Smooth muscle cell (in vitro differentiated cells): ENCODE data around the gene SLC37A2. TPM values are rescaled to one million over a fixed set of nuclear protein-coding genes. Genes with fewer than 3 reads are reported as not detected.

Experiments
- DNase-seq: peaks from one replicate; lab custom pipeline; 2025; ENCODE audit not compliant: unreplicated experiment; lab: John Stamatoyannopoulos, UW
- H2AFZ ChIP-seq: fragments of 200-600 bp; sonication (generic); 2 replicates; pipeline ENCODE4 v1.6.0; 2016; ENCODE audit warnings: antibody characterized with exemption, low read depth, mild to moderate bottlenecking
- H3F3A ChIP-seq: fragments of 200-600 bp; sonication (generic); 2 replicates; pipeline ENCODE4 v1.6.0; 2017; ENCODE audit warnings: antibody characterized with exemption, low read depth
- H3K27ac ChIP-seq: fragments of 200-600 bp; sonication (generic); 2 replicates; pipeline ENCODE4 v1.5.1; 2016; ENCODE audit warnings: low read depth, mild to moderate bottlenecking
- H3K27me3 ChIP-seq: fragments of 200-600 bp; sonication (generic); 2 replicates; pipeline ENCODE4 v1.6.1; 2016; ENCODE audit warnings: low read depth, mild to moderate bottlenecking
- H3K36me3 ChIP-seq: fragments of 200-600 bp; sonication (generic); 2 replicates; pipeline ENCODE4 v1.5.1; 2016; ENCODE audit warnings: low read depth
- H3K4me1 ChIP-seq: fragments of 200-600 bp; sonication (generic); 2 replicates; pipeline ENCODE4 v1.5.1; 2016; ENCODE audit warnings: low read depth
- H3K4me2 ChIP-seq: fragments of 200-600 bp; sonication (generic); 2 replicates; pipeline ENCODE4 v1.6.0; 2016; ENCODE audit warnings: mild to moderate bottlenecking
- H3K4me3 ChIP-seq: fragments of 200-600 bp; sonication (generic); 2 replicates; pipeline ENCODE4 v1.5.1; 2016; ENCODE audit warnings: mild to moderate bottlenecking
- H3K79me2 ChIP-seq: fragments of 200-600 bp; sonication (generic); 2 replicates; pipeline ENCODE4 v1.6.0; 2016; ENCODE audit warnings: low read depth, mild to moderate bottlenecking
- H3K9ac ChIP-seq: fragments of 200-600 bp; sonication (generic); 2 replicates; pipeline ENCODE4 v1.6.0; 2016; ENCODE audit warnings: low read depth
- H3K9me3 ChIP-seq: fragments of 200-600 bp; sonication (generic); replicated peaks from 2 replicates; pipeline ENCODE4 v1.5.1; 2016; ENCODE audit warnings: low read depth
- H4K20me1 ChIP-seq: fragments of 200-600 bp; sonication (generic); 2 replicates; pipeline ENCODE4 v1.6.0; 2016; ENCODE audit warnings: low read depth
- WGBS: methylation state at CpG from one replicate; pipeline ENCODE4 v1.1.7; 2016; ENCODE audit warnings: low lambda C conversion rate; 5-methylcytosine and 5-hydroxymethylcytosine counted together
- polyA plus RNA-seq: library from polyadenylated mRNA; unstranded; fragments of >200 nt; fragmentation: Nextera tagmentation; extraction: Ambion mirVana; gene quantifications from 2 replicates; pipeline ENCODE4 v1.2.1, GENCODE V29; 2016
- total RNA-seq: library from RNA; depleted of rRNA; stranded (reverse); fragments of >200 nt; gene quantifications from 2 replicates; pipeline ENCODE4 v1.2.3, GENCODE V29; 2014
- TF ChIP-seq, protein P1 (sequence below): fragments of 200-600 bp; sonication (generic); IDR thresholded peaks from 2 replicates; pipeline ENCODE4 v1.5.1; 2017; ENCODE audit warnings: borderline replicate concordance, mild to moderate bottlenecking, antibody characterized with exemption; ENCODE audit not compliant: insufficient read depth, poor library complexity, severe bottlenecking

Gene SLC37A2
- total and polyA plus RNA-seq, 2 experiments from 2014 or later = 0.69 to 5.3 TPM

DNA sequence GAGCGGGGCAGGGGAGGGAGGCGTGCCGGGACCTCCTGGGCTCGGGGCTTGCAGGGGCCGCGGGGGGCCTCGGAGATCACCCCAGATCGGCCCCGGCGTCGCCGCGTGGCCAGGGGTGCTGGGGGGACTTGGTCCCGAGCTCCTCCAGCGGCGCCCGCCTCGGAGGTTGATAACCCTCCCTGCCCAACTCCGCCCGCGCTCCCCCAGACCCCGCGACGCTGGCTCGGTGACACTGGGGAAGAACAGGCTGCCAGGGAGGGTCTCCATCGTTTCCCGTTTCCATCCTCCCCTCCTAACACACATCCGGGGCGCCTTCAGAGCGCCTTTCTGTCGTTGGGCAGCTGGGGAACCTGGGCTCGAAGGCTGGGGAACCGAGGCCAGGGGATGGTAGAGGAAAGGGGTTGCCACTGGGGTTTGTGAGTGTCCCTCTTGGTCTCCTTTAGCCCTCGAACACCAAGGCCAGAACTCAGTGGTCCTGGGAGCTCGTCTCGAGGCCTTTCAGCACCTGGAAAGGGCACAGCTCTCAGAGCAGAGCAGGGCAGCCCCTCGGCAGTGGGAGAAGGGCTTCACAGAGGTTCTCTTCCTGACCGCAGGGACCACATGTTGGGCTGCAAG is 431 bp downstream of the SLC37A2 start:
- 3% methylated on average over 36 of the region's 38 CpGs for WGBS
- Histone ChIP-seq H3K9ac (peak overlapping the region; percentile 47), H3K27ac (no peak overlapping the region), H2AFZ (peak overlapping the region; percentile 93), H3K36me3 (no peaks in the 10 kb centered on the region), H3K4me1 (no peaks in the 10 kb centered on the region), H3K27me3 (peaks cover 56% of the 10 kb centered on the region), H3F3A (no peaks in the 10 kb centered on the region), H3K79me2 (no peaks in the 10 kb centered on the region), H3K4me3 (peak overlapping the region; percentile 74), H4K20me1 (no peaks in the 10 kb centered on the region), H3K9me3 (no peaks in the 10 kb centered on the region), H3K4me2 (peak overlapping the region; percentile 93)
- TF ChIP-seq, protein P1, sequence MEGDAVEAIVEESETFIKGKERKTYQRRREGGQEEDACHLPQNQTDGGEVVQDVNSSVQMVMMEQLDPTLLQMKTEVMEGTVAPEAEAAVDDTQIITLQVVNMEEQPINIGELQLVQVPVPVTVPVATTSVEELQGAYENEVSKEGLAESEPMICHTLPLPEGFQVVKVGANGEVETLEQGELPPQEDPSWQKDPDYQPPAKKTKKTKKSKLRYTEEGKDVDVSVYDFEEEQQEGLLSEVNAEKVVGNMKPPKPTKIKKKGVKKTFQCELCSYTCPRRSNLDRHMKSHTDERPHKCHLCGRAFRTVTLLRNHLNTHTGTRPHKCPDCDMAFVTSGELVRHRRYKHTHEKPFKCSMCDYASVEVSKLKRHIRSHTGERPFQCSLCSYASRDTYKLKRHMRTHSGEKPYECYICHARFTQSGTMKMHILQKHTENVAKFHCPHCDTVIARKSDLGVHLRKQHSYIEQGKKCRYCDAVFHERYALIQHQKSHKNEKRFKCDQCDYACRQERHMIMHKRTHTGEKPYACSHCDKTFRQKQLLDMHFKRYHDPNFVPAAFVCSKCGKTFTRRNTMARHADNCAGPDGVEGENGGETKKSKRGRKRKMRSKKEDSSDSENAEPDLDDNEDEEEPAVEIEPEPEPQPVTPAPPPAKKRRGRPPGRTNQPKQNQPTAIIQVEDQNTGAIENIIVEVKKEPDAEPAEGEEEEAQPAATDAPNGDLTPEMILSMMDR = no peak
- no peak for DNase-seq

DNA sequence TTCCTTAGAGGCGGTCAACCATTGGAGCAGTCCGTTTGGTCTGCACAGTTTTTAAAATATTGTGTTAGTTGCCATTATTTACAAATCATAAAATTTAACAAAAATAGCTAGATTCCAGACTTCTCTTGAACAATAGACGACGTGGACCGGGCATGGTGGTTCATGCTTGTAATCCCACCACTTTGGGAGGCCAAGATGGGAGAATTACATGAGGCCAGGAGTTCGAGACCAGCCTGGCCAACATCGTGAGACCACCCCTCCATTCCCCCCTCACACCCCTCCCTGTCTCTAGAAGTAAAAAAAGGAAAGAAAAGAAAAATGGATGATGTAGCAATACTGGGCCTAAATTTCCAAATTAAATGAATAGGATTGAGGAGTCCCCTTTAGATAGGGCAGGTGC is 965 bp downstream of the SLC37A2 start:
- H3F3A ChIP-seq = no peaks in the 10 kb centered on the region
- H3K9me3 ChIP-seq = no peaks in the 10 kb centered on the region
- peaks cover 56% of the 10 kb centered on the region for H3K27me3 ChIP-seq
- H3K4me2 ChIP-seq = peak overlapping the region; percentile 93
- no peak for DNase-seq
- no peaks in the 10 kb centered on the region for H3K36me3 ChIP-seq
- no peaks in the 10 kb centered on the region for H3K4me1 ChIP-seq
- H3K9ac ChIP-seq = no peak overlapping the region
- TF ChIP-seq, protein P1 = no peak
- H3K79me2 ChIP-seq = no peaks in the 10 kb centered on the region
- H3K27ac ChIP-seq = no peak overlapping the region
- H2AFZ ChIP-seq = no peak overlapping the region
- 54% methylated on average over 7 of the region's 7 CpGs for WGBS
- H4K20me1 ChIP-seq = no peaks in the 10 kb centered on the region
- H3K4me3 ChIP-seq = peak overlapping the region; percentile 74

DNA sequence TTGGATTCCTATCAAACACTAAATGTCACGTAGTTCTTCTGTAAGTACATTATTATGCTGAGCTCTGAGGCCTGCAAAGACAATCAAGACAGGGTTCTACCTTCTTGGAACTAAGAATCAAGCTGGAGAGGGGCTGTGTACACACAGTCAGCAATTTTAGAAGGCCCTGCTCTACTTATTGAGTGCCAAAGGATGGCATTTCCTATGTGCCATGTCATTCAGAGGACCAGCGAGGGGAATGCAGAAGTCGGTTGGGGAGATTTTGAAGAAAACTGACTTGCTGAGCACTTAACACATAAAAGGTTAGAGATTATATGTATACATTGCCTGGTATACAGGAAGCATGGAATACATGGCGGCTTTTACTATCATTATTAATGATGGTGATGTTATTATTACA is 5.3 kb downstream of the SLC37A2 start:
- no peaks in the 10 kb centered on the region for H3K79me2 ChIP-seq
- no peak overlapping the region for H3K9ac ChIP-seq
- DNase-seq = no peak
- peaks cover 8% of the 10 kb centered on the region for H3K4me1 ChIP-seq
- 93% methylated on average over 4 of the region's 4 CpGs for WGBS
- H3F3A ChIP-seq = no peaks in the 10 kb centered on the region
- TF ChIP-seq, protein P1 = no peak
- H3K4me2 ChIP-seq = no peak overlapping the region
- no peak overlapping the region for H2AFZ ChIP-seq
- H3K9me3 ChIP-seq = no peaks in the 10 kb centered on the region
- H3K27me3 ChIP-seq = peaks cover 30% of the 10 kb centered on the region
- H4K20me1 ChIP-seq = no peaks in the 10 kb centered on the region
- H3K27ac ChIP-seq = no peak overlapping the region
- H3K4me3 ChIP-seq = no peak overlapping the region
- no peaks in the 10 kb centered on the region for H3K36me3 ChIP-seq

DNA sequence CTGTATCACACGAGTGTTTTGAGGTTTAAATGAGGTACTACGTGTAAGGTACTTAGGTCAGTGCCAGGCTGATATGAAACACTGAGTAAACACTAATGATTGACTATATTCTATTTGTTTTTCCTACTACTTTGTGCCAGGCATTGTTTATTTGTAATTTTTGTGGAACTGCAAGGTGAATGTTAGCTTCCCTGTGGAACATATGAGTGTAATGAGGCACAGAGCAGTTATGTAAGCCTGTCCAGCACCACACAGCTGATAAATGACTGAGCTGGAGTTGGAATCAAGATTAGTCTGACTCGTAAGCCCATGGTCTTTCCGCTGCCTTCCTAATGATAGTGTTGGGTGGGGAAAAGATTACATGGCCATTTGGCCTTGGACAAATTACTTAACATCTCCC is 5.9 kb downstream of the SLC37A2 start:
- Histone ChIP-seq H3K4me1 (peaks cover 8% of the 10 kb centered on the region), H3F3A (no peaks in the 10 kb centered on the region), H3K79me2 (no peaks in the 10 kb centered on the region), H3K9ac (no peak overlapping the region), H3K4me2 (no peak overlapping the region), H3K27ac (no peak overlapping the region), H3K9me3 (no peaks in the 10 kb centered on the region), H4K20me1 (no peaks in the 10 kb centered on the region), H3K36me3 (no peaks in the 10 kb centered on the region), H3K27me3 (peaks cover 24% of the 10 kb centered on the region), H3K4me3 (no peak overlapping the region), H2AFZ (no peak overlapping the region)
- WGBS = 72% methylated on average over 4 of the region's 4 CpGs
- no peak for DNase-seq
- TF ChIP-seq, protein P1 = no peak
